Thyroid gland (tissue), 4 donors: Measurements from ENCODE around the gene TUT7.

ENCODE experiments used
- CTCF ChIP-seq, 6 experiments: fragments of 200-600 bp in 3 of 6; fragments of 450-650 bp in 3 of 6; sonication (generic) in 3 of 6; IDR thresholded peaks; one replicate each; pipeline ENCODE4 v1.5.1; 2016 to 2019; ENCODE audit warnings: antibody characterized with exemption in 6 of 6, mild to moderate bottlenecking in 2 of 6, inconsistent platforms in 1 of 6, moderate library complexity in 1 of 6
- POLR2A ChIP-seq, 2 donors: fragments of 450-650 bp; IDR thresholded peaks; one replicate each; pipeline ENCODE4 v1.6.1; 2017; ENCODE audit warnings: antibody characterized with exemption in 2 of 2, mild to moderate bottlenecking in 2 of 2, moderate library complexity in 1 of 2

GRCh38 chr9:86329649-86330048 lies 24.6 kb downstream of the TUT7 start:
- no peak for TF ChIP-seq POLR2A (IDR thresholded peaks at IDR 0.05)
- no peak for TF ChIP-seq CTCF (IDR thresholded peaks at IDR 0.05)
